Measurements from ENCODE around the gene DLG1.
"Not testable (repeated sequence)": the region's sequence is repeated elsewhere in the genome, so short reads cannot be mapped to it uniquely, and the experiment has no call there.

DLG1 gene

GRCh38 chr3:197244751-197245150 is 53.7 kb downstream of the DLG1 start:
- DNase-seq (ENCODE audit: low read depth), result no peak

GRCh38 chr3:197242784-197243432 is 55.5 kb downstream of the DLG1 start:
- no peak for DNase-seq (ENCODE audit: low read depth)

DNA sequence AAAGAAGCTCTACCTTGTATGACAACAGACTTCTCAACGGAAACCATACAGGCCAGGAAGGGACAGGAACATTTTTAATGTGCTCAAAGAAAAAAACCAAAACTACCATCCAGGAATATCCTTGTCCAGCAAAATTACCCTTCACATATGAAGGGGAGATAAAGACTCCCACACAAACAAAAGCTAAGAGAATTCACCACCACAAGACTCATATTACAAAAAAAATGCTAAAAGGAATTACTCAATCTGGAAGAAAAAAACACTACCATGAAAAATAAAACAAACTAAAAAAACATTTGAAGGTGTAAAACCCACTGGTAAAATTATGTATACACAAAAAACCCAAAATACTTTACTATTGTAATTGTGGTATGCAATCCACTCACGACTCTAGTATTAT is 57.2 kb downstream of the DLG1 start:
- DNase-seq (ENCODE audit: low read depth), result no peak

DNA sequence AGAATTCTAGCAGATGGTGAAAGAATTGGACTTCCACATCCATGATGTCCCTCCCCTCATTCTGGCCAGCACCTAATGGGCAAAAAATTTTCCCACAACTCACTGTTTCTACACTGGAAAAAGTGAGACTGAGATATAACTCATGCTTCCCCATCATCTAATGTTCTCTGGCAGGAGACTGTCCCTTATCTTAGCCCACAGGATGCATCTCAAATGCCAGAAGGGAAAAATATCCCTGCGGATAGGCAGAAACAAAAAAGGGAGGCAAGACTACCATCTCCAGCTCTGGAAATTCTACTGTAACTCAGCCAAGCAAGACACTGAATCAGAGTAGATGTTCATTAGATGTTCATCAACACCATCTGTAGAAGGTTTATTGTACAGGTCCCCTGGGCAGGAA is 58.6 kb downstream of the DLG1 start:
- no peak for DNase-seq (ENCODE audit: low read depth)

GRCh38 chr3:197238842-197239241 is 59.6 kb downstream of the DLG1 start:
- no peak for DNase-seq (ENCODE audit: low read depth)

GRCh38 chr3:197237897-197238296 is 60.5 kb downstream of the DLG1 start:
- no peak for DNase-seq (ENCODE audit: low read depth)

DNA sequence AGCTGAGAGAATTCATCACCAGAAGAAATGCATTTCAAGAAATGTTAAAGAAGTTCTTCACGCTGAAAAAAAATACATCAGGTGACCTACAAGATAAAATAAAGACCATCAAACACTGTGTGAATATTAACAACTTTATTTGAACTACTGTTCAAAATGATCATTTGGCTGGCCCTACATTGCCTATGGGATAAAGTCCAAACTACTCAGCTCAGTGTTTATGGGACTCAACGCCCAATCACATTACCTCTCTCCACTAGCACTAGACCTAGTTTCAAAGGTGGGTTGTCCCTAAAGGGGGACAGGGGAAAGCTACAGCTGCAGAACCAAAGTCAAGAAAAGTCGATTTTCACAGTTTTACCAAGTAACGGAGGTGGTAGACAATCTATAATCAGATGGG is 62.0 kb downstream of the DLG1 start:
- no peak for DNase-seq (ENCODE audit: low read depth)

DNA sequence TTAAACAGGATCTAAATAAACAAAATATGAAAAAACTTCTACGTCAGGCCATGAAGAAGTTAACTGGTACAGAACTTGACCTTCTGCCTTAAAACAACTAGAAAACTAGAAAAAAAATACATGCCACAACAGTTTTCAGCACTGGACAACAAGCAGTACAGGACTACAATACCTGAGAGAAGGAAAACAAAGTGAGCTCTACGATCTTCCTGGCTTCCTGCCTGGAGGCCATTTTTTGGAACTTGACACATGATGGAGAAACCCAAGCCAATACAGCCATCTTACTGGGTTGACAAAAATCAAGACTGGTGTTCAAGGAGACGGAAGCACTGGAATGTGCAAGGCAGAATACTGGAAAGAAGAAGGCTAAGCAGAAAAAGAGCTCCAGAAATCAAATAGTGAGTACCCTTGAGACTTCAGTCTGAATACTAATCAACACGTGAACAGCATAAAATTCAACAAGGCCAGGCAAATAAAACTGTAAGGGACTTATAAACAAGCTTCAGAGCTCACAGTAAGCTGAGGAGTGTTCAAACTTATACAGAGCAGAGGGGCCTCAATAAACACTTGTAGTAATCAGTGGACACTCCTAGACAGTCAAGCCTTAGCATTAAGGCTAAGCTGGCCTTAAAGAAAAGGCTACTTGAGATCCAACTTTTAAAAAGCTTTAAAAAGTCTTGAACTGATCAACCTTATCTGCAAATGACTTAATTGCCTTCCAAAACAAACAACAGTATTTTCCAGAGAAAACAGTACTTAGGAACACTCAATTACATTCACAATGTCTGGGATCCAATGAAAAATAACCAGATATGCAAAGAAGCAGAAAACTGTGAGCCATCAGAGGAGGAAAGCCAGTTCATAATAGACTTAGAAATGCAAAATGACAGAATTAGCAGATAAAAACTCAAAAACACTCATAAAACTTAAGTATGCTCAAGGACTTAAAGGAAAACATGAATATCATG is 63.2 kb downstream of the DLG1 start:
- DNase-seq (ENCODE audit: low read depth), result no peak

- DNase-seq (ENCODE audit: low read depth), result no peak
Measured at GRCh38 chr3:197231321-197231720, 67.1 kb downstream of the DLG1 start.

DNA sequence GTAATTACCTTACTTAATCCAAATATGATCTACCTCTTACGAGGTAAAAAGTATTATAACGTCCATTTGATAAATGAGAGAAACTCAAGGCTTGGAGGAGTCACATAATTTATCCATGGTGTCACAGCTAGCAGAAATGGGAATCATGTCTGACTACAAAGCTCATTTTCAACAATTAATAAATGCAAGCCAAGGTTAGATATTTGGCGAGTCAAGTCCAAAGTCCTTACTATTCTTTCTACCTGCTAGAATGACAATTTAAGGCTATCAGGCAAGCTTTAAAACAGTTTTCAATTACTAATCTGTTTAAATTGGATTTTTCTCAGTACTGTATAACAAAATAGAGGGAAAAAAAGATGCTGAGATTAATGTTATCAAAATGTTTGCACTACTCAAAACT is 68.6 kb downstream of the DLG1 start:
- DNase-seq (ENCODE audit: low read depth), result no peak

DNA sequence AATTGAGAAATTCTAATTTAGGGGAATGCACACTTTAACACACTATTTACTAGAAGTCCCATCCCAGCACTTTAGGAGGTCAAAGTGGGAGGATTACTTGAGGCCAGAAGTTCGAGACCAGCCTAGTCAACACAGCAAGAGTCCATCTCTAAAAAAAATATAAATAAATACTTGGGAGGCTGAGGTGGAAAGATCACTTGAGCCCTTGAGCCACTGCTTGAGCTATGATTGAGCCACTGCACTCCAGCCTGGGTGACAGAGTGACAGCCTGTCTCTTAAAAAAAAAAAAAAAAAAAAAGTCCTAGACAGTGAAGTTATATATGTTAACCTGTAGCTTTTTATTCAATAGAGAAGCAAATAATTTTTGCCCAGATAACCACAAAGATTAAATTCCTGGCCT is 69.2 kb downstream of the DLG1 start:
- DNase-seq (ENCODE audit: low read depth), result no peak

DNA sequence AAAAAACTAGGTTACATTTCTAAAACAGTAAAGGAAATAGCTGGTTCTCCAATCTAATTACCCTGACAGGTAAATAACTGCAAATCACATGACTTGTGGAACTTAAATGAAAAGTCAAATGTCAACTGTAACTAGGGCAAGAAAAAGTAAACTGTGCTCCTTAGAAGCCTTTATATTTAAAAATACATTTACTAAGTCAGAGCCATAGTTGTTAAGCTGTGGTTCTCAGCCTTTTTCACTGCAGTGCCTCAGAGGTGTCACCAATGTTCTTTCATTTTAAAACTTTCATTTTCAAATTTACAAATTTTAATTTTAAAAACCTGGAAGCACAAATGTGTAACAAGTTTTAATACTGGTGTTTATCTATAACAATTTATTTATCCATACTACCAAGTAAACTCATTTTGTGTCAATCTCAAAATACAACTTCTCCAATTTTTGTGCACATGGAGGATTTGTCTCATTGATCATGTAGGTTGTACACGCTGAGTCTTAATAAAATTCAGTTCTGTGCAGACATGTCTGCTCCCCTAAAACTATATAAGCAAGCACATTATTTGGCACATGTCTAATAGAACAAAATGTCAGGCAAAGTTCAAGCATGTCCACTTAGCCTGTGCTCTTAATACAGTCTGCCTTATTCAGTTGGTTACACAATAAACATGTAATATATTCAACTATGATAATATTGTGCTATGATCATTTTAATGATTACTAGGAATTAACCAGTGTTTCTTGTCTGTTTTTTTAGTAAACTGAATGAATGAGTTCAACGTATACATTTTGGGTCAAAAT is 70.4 kb downstream of the DLG1 start:
- DNase-seq (ENCODE audit: low read depth), result no peak

DNA sequence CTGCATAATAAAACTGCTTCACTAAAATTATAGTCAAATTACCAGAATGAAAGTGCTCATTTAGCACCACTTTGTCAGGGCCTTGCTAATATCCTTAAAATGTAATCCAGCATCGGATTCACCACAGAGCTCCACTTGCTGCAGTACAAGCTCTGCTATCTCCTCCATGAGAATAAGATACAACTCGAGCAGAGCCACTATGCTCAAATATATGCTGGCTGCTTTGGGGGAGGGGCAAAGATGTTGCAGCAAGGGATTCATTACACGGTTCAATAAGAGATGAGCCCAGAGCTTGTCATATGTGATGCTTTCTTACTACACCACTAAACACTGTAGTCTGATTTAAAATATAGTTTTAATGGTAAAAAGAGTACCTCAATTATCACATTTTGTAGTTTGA is 72.2 kb downstream of the DLG1 start:
- no peak for DNase-seq (ENCODE audit: low read depth)

GRCh38 chr3:197225579-197225978 is 72.8 kb downstream of the DLG1 start:
- no peak for DNase-seq (ENCODE audit: low read depth)

- DNase-seq (ENCODE audit: low read depth), result peak; percentile 41
Measured at GRCh38 chr3:197224034-197224444, 74.4 kb downstream of the DLG1 start.

GRCh38 chr3:197222937-197223370 is 75.5 kb downstream of the DLG1 start:
- DNase-seq (ENCODE audit: low read depth), result no peak

DNA sequence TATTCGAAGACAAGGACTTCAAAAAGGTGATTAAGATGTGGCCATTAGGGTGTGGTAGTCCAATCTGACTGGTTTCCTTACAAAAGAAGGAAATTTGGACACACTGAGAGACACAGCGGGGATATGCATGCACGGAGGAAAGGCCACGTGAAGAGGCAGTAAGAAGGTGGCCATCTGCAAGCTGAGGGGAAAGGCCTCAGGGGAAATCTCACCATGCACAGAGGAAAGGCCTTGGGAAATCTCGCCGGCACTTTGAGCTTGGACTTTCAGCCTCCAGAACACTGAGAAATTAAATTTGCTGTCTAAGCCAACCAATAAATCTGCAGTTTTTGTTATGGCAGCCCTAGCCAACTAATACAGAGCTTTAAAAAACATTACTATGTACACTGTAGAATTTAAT is 78.8 kb downstream of the DLG1 start:
- no peak for DNase-seq (ENCODE audit: low read depth)

DNA sequence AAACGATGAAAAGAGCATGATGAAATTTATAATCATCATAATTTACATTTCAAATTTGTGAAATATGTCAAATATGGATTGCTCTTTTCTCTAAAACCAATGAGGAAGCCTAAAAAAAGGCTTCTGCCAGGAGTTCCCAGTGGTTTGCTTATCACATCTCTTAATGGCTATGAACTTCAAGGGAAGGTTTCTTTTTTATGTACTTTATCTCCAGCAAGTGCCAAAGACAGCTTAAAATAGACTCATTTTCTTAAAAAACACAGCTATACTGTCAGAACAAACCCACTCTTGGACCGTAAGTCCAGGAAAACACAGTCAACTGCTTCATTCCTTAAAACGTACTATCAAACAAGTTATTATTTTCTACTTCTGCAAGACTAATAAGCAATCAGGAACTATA is 80.2 kb downstream of the DLG1 start:
- DNase-seq (ENCODE audit: low read depth), result no peak

DNA sequence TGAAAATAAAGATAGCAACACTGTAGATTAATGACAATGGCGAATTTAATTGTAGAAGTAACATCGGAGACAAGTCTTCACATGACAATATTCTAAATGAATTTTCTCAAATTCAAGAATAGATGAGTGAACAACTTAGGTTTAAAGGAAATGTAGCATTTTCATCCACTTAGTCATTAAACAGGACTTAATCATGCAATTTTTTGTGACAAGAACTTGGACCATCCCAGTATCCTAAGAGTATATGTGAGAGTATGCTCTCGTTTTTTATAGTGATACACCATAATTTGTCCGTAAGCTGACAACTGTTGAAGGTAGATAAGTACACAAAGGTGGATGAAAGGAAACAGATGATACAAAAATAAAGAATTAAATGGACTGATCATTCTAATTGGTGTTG is 81.5 kb downstream of the DLG1 start:
- no peak for DNase-seq (ENCODE audit: low read depth)

- peak; percentile 18 for DNase-seq (ENCODE audit: low read depth)
Measured at GRCh38 chr3:197216169-197216860, 82.1 kb downstream of the DLG1 start.

DNA sequence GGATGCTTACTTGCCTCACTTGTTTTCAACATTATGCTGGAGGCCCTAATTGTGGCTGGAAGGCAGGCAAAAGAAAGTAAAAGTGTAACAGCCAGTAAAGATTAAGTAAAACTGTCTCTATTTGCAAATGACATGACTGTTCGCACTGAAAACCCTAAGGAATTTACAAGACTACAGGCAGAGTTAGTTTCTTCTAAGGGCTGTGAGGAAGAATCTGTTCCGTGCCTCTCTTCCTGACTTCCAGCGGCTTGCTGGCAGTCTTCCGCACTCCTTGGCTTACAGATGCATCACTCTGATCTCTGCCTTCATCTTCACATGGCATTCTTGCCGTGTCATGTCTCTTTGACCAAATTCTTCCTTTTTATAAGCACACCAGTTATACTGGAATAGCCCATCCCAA is 86.1 kb downstream of the DLG1 start:
- DNase-seq (ENCODE audit: low read depth), result no peak

DNA sequence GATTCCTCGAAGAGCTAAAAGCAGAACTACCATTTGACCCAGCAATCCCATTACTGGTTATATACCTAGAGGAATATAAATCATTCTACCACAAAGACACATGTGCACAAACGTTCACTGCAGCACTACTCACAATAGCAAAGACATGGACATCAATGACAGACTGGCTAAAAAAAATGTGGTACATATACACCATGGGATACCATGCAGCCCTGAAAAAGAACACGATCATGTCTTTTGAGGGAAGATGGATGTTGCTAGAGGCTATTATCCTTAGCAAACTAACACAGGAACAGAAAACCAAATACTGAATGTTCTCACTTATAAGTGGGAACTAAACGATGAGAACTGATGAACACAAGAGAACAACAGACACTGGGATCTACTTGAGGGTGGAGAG is 86.7 kb downstream of the DLG1 start:
- DNase-seq (ENCODE audit: low read depth), result not testable (repeated sequence)

Measured in fibroblast of the conjunctiva (primary cell).